Tibial artery (tissue), 4 donors: ENCODE measurements around the gene LGALS3.

Source experiments
- DNase-seq, 2 donors: peaks; one replicate each; pipeline ENCODE4 v3.0.0-alpha.2; 2019
- H3K27ac ChIP-seq, 2 donors: fragments of 200-600 bp; sonication (generic) in 1 of 2; 1 replicate in 1 of 2; 2 replicates in 1 of 2; pipeline ENCODE4 v1.5.1; 2018 to 2019; ENCODE audit warnings: mild to moderate bottlenecking in 1 of 2
- H3K27me3 ChIP-seq, 2 donors: fragments of 200-600 bp; sonication (generic) in 1 of 2; one replicate each; pipeline versions ENCODE4 v1.5.1 to v1.6.0; 2016 to 2019
- H3K36me3 ChIP-seq, 3 donors: fragments of 200-600 bp; sonication (generic) in 2 of 3; one replicate each; pipeline ENCODE4 v1.5.1; 2016 to 2019; ENCODE audit warnings: mild to moderate bottlenecking in 2 of 3
- H3K4me1 ChIP-seq, 4 donors: fragments of 200-600 bp; sonication (generic) in 2 of 4; 1 replicate in 3 of 4; 2 replicates in 1 of 4; pipeline ENCODE4 v1.5.1; 2016 to 2019
- H3K4me3 ChIP-seq, 2 donors: fragments of 200-600 bp; sonication (generic) in 1 of 2; 1 replicate in 1 of 2; 2 replicates in 1 of 2; pipeline ENCODE4 v1.5.1; 2018 to 2019; ENCODE audit warnings: mild to moderate bottlenecking in 2 of 2
- H3K9me3 ChIP-seq, 3 donors: fragments of 200-600 bp; sonication (generic) in 1 of 3; one replicate each; pipeline ENCODE4 v1.5.1; 2016 to 2019
- CTCF ChIP-seq, 2 experiments: fragments of 200-600 bp in 1 of 2; fragments of 450-650 bp in 1 of 2; IDR thresholded peaks; one replicate each; pipeline ENCODE4 v1.5.1; 2017 to 2019; ENCODE audit warnings: antibody characterized with exemption in 2 of 2, mild to moderate bottlenecking in 1 of 2, moderate library complexity in 1 of 2
- intact Hi-C: fragments of 100-400 bp; cut with DNase I; formaldehyde crosslinking; loops from one replicate; pipeline ENCODE4 v1.15.0; 2023; ENCODE audit warnings: low total_unique reads

LGALS3 gene

GRCh38 chr14:55188686-55189295 lies 59.7 kb downstream of the LGALS3 start:
- intact Hi-C loops, result no loop called here
- DNase-seq, result no peak
- Histone ChIP-seq H3K36me3 (no peaks in the 10 kb centered on the region), H3K27me3 (no peaks in the 10 kb centered on the region), H3K27ac (no peak overlapping the region), H3K9me3 (no peaks in the 10 kb centered on the region), H3K4me3 (no peak overlapping the region), H3K4me1 (peaks cover 0 to 6% (median 6%) of the 10 kb centered on the region in 4 donors)
- TF ChIP-seq CTCF (IDR thresholded peaks at IDR 0.05), result no peak

GRCh38 chr14:55190906-55191202 lies 61.8 kb downstream of the LGALS3 start:
- Histone ChIP-seq H3K9me3 (no peaks in the 10 kb centered on the region), H3K4me3 (peak overlapping the region; percentile 56 to 63), H3K4me1 (peaks cover 0 to 6% (median 6%) of the 10 kb centered on the region in 4 donors), H3K36me3 (no peaks in the 10 kb centered on the region), H3K27me3 (no peaks in the 10 kb centered on the region), H3K27ac (no peak overlapping the region)
- DNase-seq, result no peak
- no peak for TF ChIP-seq CTCF (IDR thresholded peaks at IDR 0.05)
- intact Hi-C loops, result no loop called here

- DNase-seq, result peak; percentile 95 to 96
- no peak for TF ChIP-seq CTCF (IDR thresholded peaks at IDR 0.05)
- Histone ChIP-seq H3K9me3 (no peaks in the 10 kb centered on the region), H3K27ac (peak within 1 kb of the TSS; percentile 72 to 80), H3K36me3 (no peaks in the 10 kb centered on the region), H3K4me3 (peak within 1 kb of the TSS; percentile 56 to 63), H3K4me1 (peaks cover 0 to 6% (median 6%) of the 10 kb centered on the region in 4 donors), H3K27me3 (no peaks in the 10 kb centered on the region)
- intact Hi-C loops, result no loop called here
Observed at GRCh38 chr14:55191203-55192053, 62.4 kb downstream of the LGALS3 start, which contains the start of gene DLGAP5. TSS of gene DLGAP5 (minus strand) at chr14:55191585. CDS start at chr14:55189179, 2,406 bp downstream.

GRCh38 chr14:55192054-55192621 lies 63.1 kb downstream of the LGALS3 start:
- H3K36me3 ChIP-seq, result no peaks in the 10 kb centered on the region
- peak overlapping the region; percentile 72 to 80 for H3K27ac ChIP-seq
- TF ChIP-seq CTCF (IDR thresholded peaks at IDR 0.05), result no peak
- intact Hi-C loops, result no loop called here
- H3K4me3 ChIP-seq, result peak overlapping the region; percentile 56 to 63
- H3K4me1 ChIP-seq, result peaks cover 0 to 6% (median 6%) of the 10 kb centered on the region in 4 donors
- H3K9me3 ChIP-seq, result no peaks in the 10 kb centered on the region
- DNase-seq, result no peak
- H3K27me3 ChIP-seq, result no peaks in the 10 kb centered on the region

GRCh38 chr14:55194656-55195355 lies 65.8 kb downstream of the LGALS3 start:
- Histone ChIP-seq H3K9me3 (no peaks in the 10 kb centered on the region), H3K4me1 (peaks cover 0 to 6% (median 6%) of the 10 kb centered on the region in 4 donors), H3K27me3 (no peaks in the 10 kb centered on the region), H3K27ac (no peak overlapping the region), H3K36me3 (no peaks in the 10 kb centered on the region), H3K4me3 (no peak overlapping the region)
- no peak for TF ChIP-seq CTCF (IDR thresholded peaks at IDR 0.05)
- no peak for DNase-seq
- intact Hi-C loops, result no loop called here
